Stimulated activated naive CD8-positive, alpha-beta T cell treated with anti-CD3 and anti-CD28 coated beads, Interleukin-15, amount 100 ng/mL, for 72 hours (primary cell): ENCODE measurements around the gene CCDC88C.

Experiments
- ATAC-seq: fragments of 150-1000 bp; cut with Tn5 transposase; 2 replicates; pipeline ENCODE4 v1.10.0; 2021; ENCODE audit warnings: mild to moderate bottlenecking, moderate library complexity
- DNase-seq, 2 donors: peaks; one replicate each; pipeline ENCODE4 v3.0.0; 2021 to 2022
- H3K27ac Mint-ChIP-seq, 2 donors: one replicate each; pipeline ENCODE4 v1.8.0; 2022; ENCODE audit warnings: mild to moderate bottlenecking in 2 of 2, mixed read lengths in 2 of 2, moderate library complexity in 2 of 2
- H3K27me3 Mint-ChIP-seq: one replicate; pipeline ENCODE4 v1.8.0; 2022; ENCODE audit warnings: mixed read lengths
- H3K4me1 Mint-ChIP-seq: one replicate; pipeline ENCODE4 v1.8.0; 2022; ENCODE audit warnings: mild to moderate bottlenecking, mixed read lengths
- H3K4me3 Mint-ChIP-seq, 2 donors: one replicate each; pipeline ENCODE4 v1.8.0; 2022; ENCODE audit warnings: mild to moderate bottlenecking in 2 of 2, mixed read lengths in 2 of 2, moderate library complexity in 1 of 2
- H3K9me3 Mint-ChIP-seq, 2 donors: one replicate each; pipeline ENCODE4 v1.8.0; 2022; ENCODE audit warnings: mixed read lengths in 2 of 2

CCDC88C gene

GRCh38 chr14:91381801-91382670 lies 35.6 kb downstream of the CCDC88C start:
- DNase-seq (no peak), ATAC-seq (no peak)
- peak overlapping the region; percentile 37 to 65 for H3K27ac Mint-ChIP-seq
- peaks cover 99% of the 10 kb centered on the region for H3K4me1 Mint-ChIP-seq
- H3K4me3 Mint-ChIP-seq = peak overlapping the region; percentile 32 to 73
- peaks cover 0 to 7% of the 10 kb centered on the region in 2 donors for H3K9me3 Mint-ChIP-seq
- H3K27me3 Mint-ChIP-seq = no peaks in the 10 kb centered on the region

GRCh38 chr14:91380610-91381371 lies 36.8 kb downstream of the CCDC88C start:
- Mint-ChIP-seq H3K27me3 (no peaks in the 10 kb centered on the region), H3K4me1 (peaks cover 100% of the 10 kb centered on the region), H3K4me3 (peak overlapping the region; percentile 32 to 73), H3K27ac (peak overlapping the region in 1 of 2 donors; percentile 26), H3K9me3 (peaks cover 0 to 7% of the 10 kb centered on the region in 2 donors)
- DNase-seq (no peak), ATAC-seq (no peak)

GRCh38 chr14:91380123-91380522 lies 37.5 kb downstream of the CCDC88C start:
- H3K4me1 Mint-ChIP-seq = peaks cover 100% of the 10 kb centered on the region
- no peak overlapping the region for H3K4me3 Mint-ChIP-seq
- no peak for DNase-seq
- no peak for ATAC-seq
- peaks cover 0 to 7% of the 10 kb centered on the region in 2 donors for H3K9me3 Mint-ChIP-seq
- no peaks in the 10 kb centered on the region for H3K27me3 Mint-ChIP-seq
- H3K27ac Mint-ChIP-seq = no peak overlapping the region

- H3K27ac Mint-ChIP-seq = peak overlapping the region in 1 of 2 donors; percentile 92
- H3K27me3 Mint-ChIP-seq = no peaks in the 10 kb centered on the region
- H3K9me3 Mint-ChIP-seq = peaks cover 0 to 7% of the 10 kb centered on the region in 2 donors
- ATAC-seq (no peak), DNase-seq (no peak)
- peaks cover 100% of the 10 kb centered on the region for H3K4me1 Mint-ChIP-seq
- no peak overlapping the region for H3K4me3 Mint-ChIP-seq
Measured at GRCh38 chr14:91379579-91379932, 38.1 kb downstream of the CCDC88C start.

- no peak for DNase-seq
- Mint-ChIP-seq H3K4me1 (peaks cover 100% of the 10 kb centered on the region), H3K4me3 (no peak overlapping the region), H3K27me3 (no peaks in the 10 kb centered on the region), H3K27ac (peak overlapping the region in 1 of 2 donors; percentile 92), H3K9me3 (peaks cover 0 to 7% of the 10 kb centered on the region in 2 donors)
- ATAC-seq = no peak
Measured at GRCh38 chr14:91378930-91379578, 38.6 kb downstream of the CCDC88C start.

- H3K27me3 Mint-ChIP-seq = no peaks in the 10 kb centered on the region
- DNase-seq = peak in 1 of 2 donors; percentile 67
- H3K4me3 Mint-ChIP-seq = peak overlapping the region; percentile 44 to 60
- peaks cover 0 to 7% of the 10 kb centered on the region in 2 donors for H3K9me3 Mint-ChIP-seq
- peak; percentile 70 for ATAC-seq
- peak overlapping the region; percentile 2 to 86 for H3K27ac Mint-ChIP-seq
- H3K4me1 Mint-ChIP-seq = peaks cover 100% of the 10 kb centered on the region
Measured at GRCh38 chr14:91377700-91378652, 39.6 kb downstream of the CCDC88C start.

GRCh38 chr14:91376547-91377477 lies 40.8 kb downstream of the CCDC88C start:
- peak overlapping the region in 1 of 2 donors; percentile 48 for H3K27ac Mint-ChIP-seq
- H3K4me3 Mint-ChIP-seq = peak overlapping the region; percentile 63 to 88
- H3K9me3 Mint-ChIP-seq = peaks cover 0 to under 1% of the 10 kb centered on the region in 2 donors
- H3K4me1 Mint-ChIP-seq = peaks cover 100% of the 10 kb centered on the region
- no peak for DNase-seq
- no peak for ATAC-seq
- no peaks in the 10 kb centered on the region for H3K27me3 Mint-ChIP-seq

- Mint-ChIP-seq H3K4me3 (peak overlapping the region; percentile 78 to 88), H3K4me1 (peaks cover 100% of the 10 kb centered on the region), H3K27me3 (no peaks in the 10 kb centered on the region), H3K27ac (peak overlapping the region; percentile 28 to 76), H3K9me3 (no peaks in the 10 kb centered on the region)
- no peak for DNase-seq
- no peak for ATAC-seq
Measured at GRCh38 chr14:91375720-91376452, 41.7 kb downstream of the CCDC88C start.

GRCh38 chr14:91374879-91375702 lies 42.5 kb downstream of the CCDC88C start:
- Mint-ChIP-seq H3K27ac (peak overlapping the region; percentile 53 to 76), H3K27me3 (no peaks in the 10 kb centered on the region), H3K4me3 (peak overlapping the region; percentile 78 to 88), H3K9me3 (no peaks in the 10 kb centered on the region), H3K4me1 (peaks cover 100% of the 10 kb centered on the region)
- DNase-seq = no peak
- ATAC-seq = peak; percentile 1

GRCh38 chr14:91374287-91374878 lies 43.2 kb downstream of the CCDC88C start:
- H3K4me3 Mint-ChIP-seq = peak overlapping the region; percentile 78 to 88
- H3K4me1 Mint-ChIP-seq = peaks cover 100% of the 10 kb centered on the region
- ATAC-seq = peak; percentile 1
- peak overlapping the region; percentile 43 to 84 for H3K27ac Mint-ChIP-seq
- H3K9me3 Mint-ChIP-seq = no peaks in the 10 kb centered on the region
- no peaks in the 10 kb centered on the region for H3K27me3 Mint-ChIP-seq
- DNase-seq = no peak

- H3K4me3 Mint-ChIP-seq = peak overlapping the region; percentile 78 to 88
- H3K9me3 Mint-ChIP-seq = no peaks in the 10 kb centered on the region
- H3K27me3 Mint-ChIP-seq = no peaks in the 10 kb centered on the region
- DNase-seq (peak; percentile 58 to 72), ATAC-seq (peak; percentile 70)
- H3K27ac Mint-ChIP-seq = peak overlapping the region; percentile 77 to 84
- peaks cover 100% of the 10 kb centered on the region for H3K4me1 Mint-ChIP-seq
Measured at GRCh38 chr14:91373591-91374254, 43.9 kb downstream of the CCDC88C start.
